HCT116 (cell line): ENCODE results near the gene UBALD2. TPM values are rescaled to one million over a fixed set of nuclear protein-coding genes. Genes with fewer than 3 reads are reported as not detected.

Source experiments
- ATAC-seq: fragments of 200-7000 bp; cut with Tn5 transposase; 2 replicates; pipeline ENCODE4 v1.9.1; 2020; ENCODE audit warnings: mild to moderate bottlenecking, moderate library complexity
- BruUV-seq: library from RNA; stranded (reverse); fragments of 400-500 nt; replicated peaks from 2 replicates; lab custom pipeline; 2021; lab: Mats Ljungman, UMichigan
- CTCF ChIA-PET: fragments of 300-600 bp; sonication (Branson Sonifier 250); formaldehyde crosslinking; loops from one replicate; lab custom pipeline; 2021; ENCODE audit warnings: antibody characterized with exemption; lab: Charles Lee
- POLR2A ChIA-PET: fragments of 300-600, 350-600 bp; sonication (Branson Sonifier 250); formaldehyde crosslinking; loops from one replicate; lab custom pipeline; 2021; ENCODE audit warnings: antibody characterized with exemption; lab: Charles Lee
- RAD21 ChIA-PET, 2 experiments: fragments of 300-600 bp; sonication (Branson Sonifier 250); formaldehyde crosslinking; loops; one replicate each; lab custom pipeline; 2023; ENCODE audit warnings: low total read pairs in 2 of 2; ENCODE audit not compliant: uncharacterized antibody in 2 of 2, unreplicated experiment in 2 of 2, low non-redundant PET in 1 of 2; lab: Charles Lee
- DNase-seq: peaks from one replicate; pipeline ENCODE4 v3.0.0-alpha.2; 2010; ENCODE audit warnings: low read depth, low spot score
- H2AFZ ChIP-seq: fragments of 200-600 bp; shearing (Covaris generic), sonication (generic); 2 replicates; pipeline ENCODE4 v1.6.1; 2017; ENCODE audit warnings: low read depth, mixed run types, mixed read lengths, antibody characterized with exemption, low read length; ENCODE audit not compliant: poor library complexity, severe bottlenecking
- H3K27ac ChIP-seq: 2 replicates; pipeline ENCODE4 v1.5.1; 2012; ENCODE audit warnings: low read depth, low read length
- H3K27me3 ChIP-seq: fragments of 200-600 bp; sonication (generic); 2 replicates; pipeline ENCODE4 v1.6.1; 2016; ENCODE audit warnings: mixed run types, low read length, mixed read lengths; ENCODE audit not compliant: insufficient read depth
- H3K36me3 ChIP-seq, 2 experiments: fragments of 200-500 bp in 1 of 2; fragments of 200-600 bp in 1 of 2; sonication (Bioruptor generic) in 1 of 2; sonication (generic) in 1 of 2; 2 replicates each; pipeline versions ENCODE4 v1.5.1 to v1.6.1; 2014 to 2016; ENCODE audit warnings: low read length in 2 of 2, inconsistent platforms in 1 of 2, mixed read lengths in 1 of 2, mixed run types in 1 of 2; ENCODE audit not compliant: insufficient read depth in 2 of 2, control insufficient read depth in 1 of 2
- H3K4me1 ChIP-seq, 2 experiments: fragments of 200-600 bp in 1 of 2; sonication (generic) in 1 of 2; 2 replicates each; pipeline versions ENCODE4 v1.5.1 to v1.6.1; 2012 to 2017; ENCODE audit warnings: low read length in 2 of 2, inconsistent platforms in 1 of 2, mild to moderate bottlenecking in 1 of 2, mixed read lengths in 1 of 2, mixed run types in 1 of 2, moderate library complexity in 1 of 2; ENCODE audit not compliant: insufficient read depth in 2 of 2, control insufficient read depth in 1 of 2
- H3K4me2 ChIP-seq: fragments of 200-600 bp; sonication (generic); 2 replicates; pipeline ENCODE4 v1.6.1; 2017; ENCODE audit warnings: mixed run types, low read length, mixed read lengths
- H3K4me3 ChIP-seq, 2 experiments: fragments of 200-600 bp in 1 of 2; sonication (generic) in 1 of 2; replicated peaks in 1 of 2; 2 replicates each; pipeline ENCODE4 v1.5.1; 2011 to 2016; ENCODE audit warnings: low read length in 2 of 2, control low read depth in 1 of 2, low read depth in 1 of 2, mild to moderate bottlenecking in 1 of 2, mixed read lengths in 1 of 2, mixed run types in 1 of 2
- H3K79me2 ChIP-seq: fragments of 200-600 bp; sonication (generic); 2 replicates; pipeline ENCODE4 v1.6.1; 2017; ENCODE audit warnings: mild to moderate bottlenecking, mixed run types, low read length, moderate library complexity, mixed read lengths; ENCODE audit not compliant: insufficient read depth
- H3K9ac ChIP-seq: fragments of 200-600 bp; sonication (generic); 2 replicates; pipeline ENCODE4 v1.6.1; 2016; ENCODE audit warnings: low read length, mixed read lengths
- H3K9me2 ChIP-seq: fragments of 200-600 bp; sonication (generic), shearing (Covaris generic); 2 replicates; pipeline ENCODE4 v1.6.1; 2017; ENCODE audit warnings: mixed run types, mild to moderate bottlenecking, moderate library complexity; ENCODE audit not compliant: insufficient read depth
- H3K9me3 ChIP-seq, 2 experiments: fragments of 200-500 bp in 1 of 2; fragments of 200-600 bp in 1 of 2; sonication (Bioruptor generic) in 1 of 2; sonication (generic) in 1 of 2; 2 replicates each; pipeline ENCODE4 v1.6.1; 2014 to 2017; ENCODE audit warnings: low read length in 2 of 2, mixed read lengths in 2 of 2, inconsistent platforms in 1 of 2, low read depth in 1 of 2, mild to moderate bottlenecking in 1 of 2, mixed run types in 1 of 2, moderate library complexity in 1 of 2; ENCODE audit not compliant: control insufficient read depth in 1 of 2, insufficient read depth in 1 of 2
- H4K20me1 ChIP-seq: fragments of 200-600 bp; sonication (generic), shearing (Covaris generic); 2 replicates; pipeline ENCODE4 v1.6.1; 2017; ENCODE audit warnings: mixed run types, mild to moderate bottlenecking, moderate library complexity; ENCODE audit not compliant: insufficient read depth
- CBX3 ChIP-seq: IDR thresholded peaks from 2 replicates; pipeline ENCODE4 v1.6.1; 2012; ENCODE audit warnings: low read depth
- CEBPB ChIP-seq: IDR thresholded peaks from 2 replicates; pipeline ENCODE4 v1.6.1; 2012; ENCODE audit warnings: low read depth
- EGR1 ChIP-seq: IDR thresholded peaks from 2 replicates; pipeline ENCODE4 v1.6.1; 2012; ENCODE audit warnings: low read depth
- ELF1 ChIP-seq: IDR thresholded peaks from 2 replicates; pipeline ENCODE4 v1.6.1; 2012; ENCODE audit warnings: low read depth, borderline replicate concordance
- EZH2 ChIP-seq: fragments of 200-600 bp; sonication (generic); IDR thresholded peaks from 2 replicates; pipeline ENCODE4 v1.6.1; 2017; ENCODE audit warnings: antibody characterized with exemption, mixed run types
- EZH2phosphoT487 ChIP-seq: fragments of 200-600 bp; IDR thresholded peaks from 2 replicates; pipeline ENCODE4 v1.6.1; 2018; ENCODE audit warnings: antibody characterized with exemption, borderline replicate concordance
- FOSL1 ChIP-seq: IDR thresholded peaks from 2 replicates; pipeline ENCODE4 v1.6.1; 2012; ENCODE audit warnings: low read depth
- RAD21 ChIP-seq: IDR thresholded peaks from 2 replicates; pipeline ENCODE4 v1.6.1; 2012; ENCODE audit warnings: low read depth, mild to moderate bottlenecking
- REST ChIP-seq: IDR thresholded peaks from 2 replicates; pipeline ENCODE4 v1.6.1; 2012; ENCODE audit warnings: low read depth
- SRF ChIP-seq: IDR thresholded peaks from 2 replicates; pipeline ENCODE4 v1.6.1; 2012; ENCODE audit warnings: low read depth
- TCF7L2 ChIP-seq: IDR thresholded peaks from 2 replicates; pipeline ENCODE4 v1.7.0; 2011; ENCODE audit warnings: borderline replicate concordance, inconsistent platforms; ENCODE audit not compliant: insufficient read depth, insufficient read length; ENCODE audit errors: extremely low read depth
- YY1 ChIP-seq: IDR thresholded peaks from 2 replicates; pipeline ENCODE4 v1.6.1; 2011; ENCODE audit warnings: low read length, low read depth, moderate library complexity, mild to moderate bottlenecking; ENCODE audit not compliant: insufficient replicate concordance; ENCODE audit errors: extremely low read depth
- ZFX ChIP-seq: fragments of 450-650 bp; IDR thresholded peaks from 2 replicates; pipeline ENCODE4 v1.6.1; 2017
- ZNF274 ChIP-seq: fragments of 200-500 bp; sonication (Bioruptor generic); IDR thresholded peaks from 2 replicates; pipeline ENCODE4 v1.6.1; 2014; ENCODE audit warnings: mild to moderate bottlenecking, low read depth, low read length, inconsistent platforms
- intact Hi-C: fragments of 100-400 bp; cut with micrococcal nuclease; formaldehyde crosslinking; loops from 2 replicates; pipeline ENCODE4 v1.10.0; 2022
- total RNA-seq: library from RNA; stranded (reverse); gene quantifications from one replicate; pipeline ENCODE4 v1.2.1, GENCODE V29; 2021; ENCODE audit not compliant: unreplicated experiment
- TF ChIP-seq, protein P1 (sequence below): IDR thresholded peaks from 2 replicates; pipeline ENCODE4 v1.6.1; 2011; ENCODE audit warnings: mild to moderate bottlenecking, low read length, moderate library complexity; ENCODE audit not compliant: insufficient replicate concordance; ENCODE audit errors: extremely low read depth

UBALD2 gene
- total RNA-seq, 1 experiment from 2014 or later = 94.3 TPM

DNA sequence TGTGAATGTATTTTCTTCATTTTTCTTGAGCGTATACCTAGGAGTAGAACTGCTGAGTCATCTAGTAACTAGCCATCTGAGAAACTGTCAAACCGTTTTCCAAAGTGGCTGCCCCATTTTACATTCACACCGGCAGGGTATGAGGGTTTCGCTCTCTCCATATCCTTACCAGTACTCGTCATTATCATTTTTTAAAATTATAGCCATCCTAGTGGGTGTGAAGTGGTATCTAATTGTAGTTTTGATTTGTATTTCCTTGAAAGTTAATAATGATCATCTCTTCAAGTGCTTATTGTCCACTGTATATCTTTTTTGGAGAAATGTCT is 30.8 kb upstream of the UBALD2 start:
- H2AFZ ChIP-seq = peak overlapping the region; percentile 7
- H3K79me2 ChIP-seq = no peaks in the 10 kb centered on the region
- peaks cover 10% of the 10 kb centered on the region; the same call in 1 of the 2 replicates for H3K27me3 ChIP-seq
- H3K9me3 ChIP-seq = no peaks in the 10 kb centered on the region
- no peak overlapping the region for H3K9ac ChIP-seq
- peaks cover 0 to 15% of the 10 kb centered on the region in 2 experiments; a peak in 1 of 4 replicates for H3K4me1 ChIP-seq
- no peak for ATAC-seq
- no peak for DNase-seq
- H3K27ac ChIP-seq = no peak overlapping the region
- H3K36me3 ChIP-seq = no peaks in the 10 kb centered on the region
- no TSS peak for BruUV-seq
- intact Hi-C loops = no loop called here
- POLR2A ChIA-PET = no interaction called here
- RAD21 ChIA-PET = no interaction called here
- TF ChIP-seq EZH2 = no peak
- TF ChIP-seq ZFX = no peak
- TF ChIP-seq, protein P1, sequence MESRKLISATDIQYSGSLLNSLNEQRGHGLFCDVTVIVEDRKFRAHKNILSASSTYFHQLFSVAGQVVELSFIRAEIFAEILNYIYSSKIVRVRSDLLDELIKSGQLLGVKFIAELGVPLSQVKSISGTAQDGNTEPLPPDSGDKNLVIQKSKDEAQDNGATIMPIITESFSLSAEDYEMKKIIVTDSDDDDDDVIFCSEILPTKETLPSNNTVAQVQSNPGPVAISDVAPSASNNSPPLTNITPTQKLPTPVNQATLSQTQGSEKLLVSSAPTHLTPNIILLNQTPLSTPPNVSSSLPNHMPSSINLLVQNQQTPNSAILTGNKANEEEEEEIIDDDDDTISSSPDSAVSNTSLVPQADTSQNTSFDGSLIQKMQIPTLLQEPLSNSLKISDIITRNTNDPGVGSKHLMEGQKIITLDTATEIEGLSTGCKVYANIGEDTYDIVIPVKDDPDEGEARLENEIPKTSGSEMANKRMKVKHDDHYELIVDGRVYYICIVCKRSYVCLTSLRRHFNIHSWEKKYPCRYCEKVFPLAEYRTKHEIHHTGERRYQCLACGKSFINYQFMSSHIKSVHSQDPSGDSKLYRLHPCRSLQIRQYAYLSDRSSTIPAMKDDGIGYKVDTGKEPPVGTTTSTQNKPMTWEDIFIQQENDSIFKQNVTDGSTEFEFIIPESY = no peak
- no peak for TF ChIP-seq CEBPB
- TF ChIP-seq ZNF274 = no peak
- no peak for TF ChIP-seq REST
- TF ChIP-seq RAD21 = no peak
- no peak for TF ChIP-seq ELF1
- TF ChIP-seq FOSL1 = no peak
- no peak for TF ChIP-seq TCF7L2
- TF ChIP-seq SRF = no peak
- TF ChIP-seq YY1 = no peak
- TF ChIP-seq EGR1 = no peak
- no peak for TF ChIP-seq EZH2phosphoT487
- no peak for TF ChIP-seq CBX3
- TF ChIP-seq, all 23 proteins: peak for 0
- Histone ChIP-seq H3K9me2 (no peaks in the 10 kb centered on the region), H3K4me3 (no peak overlapping the region), H3K4me2 (no peak overlapping the region), H4K20me1 (no peaks in the 10 kb centered on the region)
- CTCF ChIA-PET = interaction anchor here (1.2 kb wide), 1 partner anchor 10 kb away, joined by 3 read pairs; no protein-coding TSS in a partner anchor
